HG02973 (cell line): ENCODE results near the gene CD69.
"Not testable (repeated sequence)": the region's sequence is repeated elsewhere in the genome, so short reads cannot be mapped to it uniquely, and the experiment has no call there.

Source experiments
- ATAC-seq: cut with Tn5 transposase; IDR thresholded peaks from one replicate; pipeline ENCODE4 v1.9.1; 2021; ENCODE audit warnings: moderate library complexity; ENCODE audit not compliant: unreplicated experiment

Gene CD69

DNA sequence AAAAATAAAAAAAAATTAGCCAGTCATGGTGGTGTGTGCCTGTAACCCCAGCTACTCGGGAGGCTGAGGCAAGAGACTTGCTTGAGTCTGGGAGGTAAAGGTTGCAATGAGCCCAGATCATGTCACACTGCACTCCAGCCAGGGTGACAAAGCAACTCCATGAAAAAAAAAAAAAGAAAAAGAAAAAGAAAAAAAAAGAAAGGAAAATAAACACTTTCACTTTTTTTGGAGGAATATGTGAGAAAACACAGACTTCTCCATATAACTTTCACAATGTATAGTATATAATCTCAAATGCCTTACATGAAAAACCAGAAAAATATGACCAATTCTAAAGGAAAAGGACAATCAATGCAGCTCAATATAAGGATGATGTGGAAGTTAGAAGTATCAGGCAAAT is 36.7 kb downstream of the CD69 start:
- ATAC-seq = no peak

DNA sequence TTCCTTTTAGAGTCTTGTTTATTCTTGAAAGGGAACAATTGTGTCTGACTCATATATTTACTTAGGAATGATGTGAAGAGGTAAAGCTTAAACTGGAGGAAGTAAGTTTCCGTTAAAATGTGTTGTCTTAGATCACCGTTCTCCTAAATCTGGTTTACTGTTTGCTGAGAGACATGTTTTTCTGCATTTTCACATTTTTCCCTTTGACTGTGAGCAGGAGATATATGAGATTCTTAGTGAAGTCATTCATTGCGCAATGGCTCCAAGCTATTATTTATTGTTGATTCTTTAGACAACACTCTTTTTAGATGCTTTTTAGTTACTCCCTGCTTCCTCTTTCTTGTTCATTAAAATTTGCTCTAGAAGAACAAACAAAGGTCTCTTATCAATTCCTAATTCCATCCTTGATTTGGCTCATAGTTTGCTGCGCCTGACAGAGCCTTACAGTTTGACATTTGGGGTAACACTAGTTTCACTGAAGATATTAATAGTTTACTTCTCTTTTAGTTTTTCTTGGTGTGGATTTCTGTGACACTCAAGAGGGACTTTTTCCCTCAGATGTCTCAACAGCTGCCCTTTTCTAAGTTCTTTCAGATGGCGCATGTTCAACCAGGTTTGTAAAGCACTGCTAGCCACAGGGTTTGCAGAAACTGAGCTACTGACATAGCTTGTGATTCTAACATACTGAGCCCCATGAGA is 39.2 kb downstream of the CD69 start:
- ATAC-seq = no peak

DNA sequence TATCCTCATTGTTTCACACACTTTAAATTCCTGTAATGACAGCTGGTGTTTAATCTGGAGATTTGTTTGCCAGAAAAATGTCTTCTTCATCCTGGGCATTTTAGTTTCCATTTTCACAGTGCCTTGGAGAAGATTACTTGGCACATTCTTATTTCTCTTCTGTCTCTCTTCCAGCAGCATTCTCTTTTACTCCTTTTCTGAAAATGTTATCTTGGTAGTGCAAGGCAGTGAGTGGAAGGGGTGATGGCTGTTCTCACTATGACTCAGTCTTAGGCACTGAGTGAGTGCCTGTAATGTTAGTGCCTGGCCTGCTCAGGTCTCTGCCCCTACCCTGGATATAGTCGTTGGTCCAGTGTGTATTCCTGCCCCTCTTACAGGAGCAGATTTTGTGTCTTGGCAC is 40.9 kb downstream of the CD69 start:
- no peak for ATAC-seq

DNA sequence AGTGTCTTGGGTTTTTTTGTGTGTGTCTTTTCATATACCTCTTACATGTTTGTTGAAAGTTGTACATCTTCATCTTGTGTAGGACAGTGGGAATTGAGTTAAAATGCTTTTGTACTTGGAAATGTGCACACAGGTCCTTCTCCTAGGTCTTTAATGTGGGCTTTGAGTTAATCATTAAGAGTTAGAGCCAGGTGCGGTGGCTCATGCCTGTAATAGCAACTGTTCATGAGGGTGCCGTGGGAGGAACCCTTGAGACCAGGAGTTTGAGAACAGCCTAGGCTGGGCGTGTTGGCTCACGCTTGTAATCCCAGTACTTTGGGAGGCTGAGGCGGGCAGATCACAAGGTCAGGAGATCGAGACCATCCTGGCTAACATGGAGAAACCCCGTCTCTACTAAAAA is 41.7 kb downstream of the CD69 start:
- no peak for ATAC-seq

DNA sequence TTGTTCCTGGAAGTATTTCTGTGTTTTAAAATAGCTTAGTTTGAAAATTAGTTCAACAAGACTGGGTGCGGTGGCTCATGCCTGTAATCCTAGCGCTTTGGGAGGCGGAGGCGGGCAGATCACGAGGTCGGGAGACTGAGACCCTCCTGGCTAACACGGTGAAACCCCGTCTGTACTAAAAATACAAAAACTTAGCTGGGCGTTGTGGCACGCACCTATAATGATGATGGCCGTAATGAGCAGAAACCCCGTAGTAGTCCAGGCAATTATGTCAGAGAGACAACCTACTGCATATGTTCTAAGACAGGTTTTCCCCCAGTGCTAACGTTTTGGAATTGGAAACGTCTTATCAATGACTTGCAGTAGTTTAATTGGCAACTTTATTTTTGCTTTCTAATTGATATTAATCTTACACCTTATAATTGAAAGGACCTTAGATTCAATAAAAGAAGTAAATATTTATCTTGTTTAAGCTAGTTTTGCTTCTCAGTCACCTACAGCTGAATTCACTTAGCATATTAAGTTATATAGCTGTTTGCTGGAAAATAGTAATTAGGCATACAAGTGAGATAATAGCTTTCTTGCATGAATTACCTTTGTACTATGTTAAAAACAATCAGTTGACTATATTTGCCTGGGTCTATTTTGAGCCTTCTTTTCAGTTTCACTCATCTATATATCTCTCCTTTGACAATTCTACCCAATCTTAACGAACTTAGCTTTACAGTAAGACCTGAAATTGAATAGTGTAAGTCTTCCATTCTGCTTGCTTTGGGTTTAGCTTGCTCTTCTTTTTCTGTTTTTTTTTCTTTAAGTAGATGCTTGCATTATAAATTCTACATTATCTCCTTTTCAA is 43.4 kb downstream of the CD69 start:
- ATAC-seq = no peak

DNA sequence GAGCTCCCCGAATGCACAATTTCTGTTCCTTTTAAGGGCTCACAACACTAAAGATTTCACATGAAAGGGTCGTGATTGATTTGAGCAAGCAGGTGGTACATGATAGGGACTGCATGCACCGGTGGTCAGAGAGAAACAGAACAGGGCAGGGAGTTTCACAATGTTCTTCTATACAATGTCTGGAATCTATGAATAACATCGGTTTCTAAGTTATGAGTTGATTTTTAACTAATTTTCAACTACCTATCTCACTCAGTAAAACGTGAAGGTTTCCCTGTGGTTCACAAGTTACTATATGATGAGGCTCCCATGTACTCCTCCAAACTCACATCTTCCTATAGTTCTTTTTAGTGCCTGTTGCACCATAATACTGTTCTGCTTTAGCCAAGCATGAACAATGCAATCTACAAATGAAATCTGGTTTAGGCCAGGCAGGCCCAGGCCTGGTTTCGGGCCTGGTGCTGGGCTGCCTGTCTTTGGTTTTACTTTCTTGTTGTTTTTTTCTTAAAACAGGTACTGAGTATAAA is 47.6 kb downstream of the CD69 start:
- ATAC-seq = peak; percentile 57

DNA sequence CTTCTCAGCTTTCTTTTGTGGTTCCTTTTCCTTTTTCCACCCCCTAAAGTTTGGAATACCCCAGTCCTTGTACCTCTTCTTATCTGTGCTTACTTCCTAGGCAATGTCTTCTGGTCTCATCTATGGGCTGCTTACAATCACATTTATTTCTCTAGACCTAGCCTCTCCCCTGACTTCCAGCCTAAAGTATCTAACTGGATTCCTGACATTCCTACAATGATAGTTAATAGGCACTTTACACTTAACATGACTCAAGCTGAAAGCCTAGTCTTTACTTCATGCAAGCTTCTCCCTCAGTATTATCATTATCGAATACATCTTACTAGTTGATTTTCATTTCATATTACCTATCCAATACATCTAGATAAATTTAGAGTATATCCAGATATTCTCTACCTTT is 49.0 kb downstream of the CD69 start:
- no peak for ATAC-seq

DNA sequence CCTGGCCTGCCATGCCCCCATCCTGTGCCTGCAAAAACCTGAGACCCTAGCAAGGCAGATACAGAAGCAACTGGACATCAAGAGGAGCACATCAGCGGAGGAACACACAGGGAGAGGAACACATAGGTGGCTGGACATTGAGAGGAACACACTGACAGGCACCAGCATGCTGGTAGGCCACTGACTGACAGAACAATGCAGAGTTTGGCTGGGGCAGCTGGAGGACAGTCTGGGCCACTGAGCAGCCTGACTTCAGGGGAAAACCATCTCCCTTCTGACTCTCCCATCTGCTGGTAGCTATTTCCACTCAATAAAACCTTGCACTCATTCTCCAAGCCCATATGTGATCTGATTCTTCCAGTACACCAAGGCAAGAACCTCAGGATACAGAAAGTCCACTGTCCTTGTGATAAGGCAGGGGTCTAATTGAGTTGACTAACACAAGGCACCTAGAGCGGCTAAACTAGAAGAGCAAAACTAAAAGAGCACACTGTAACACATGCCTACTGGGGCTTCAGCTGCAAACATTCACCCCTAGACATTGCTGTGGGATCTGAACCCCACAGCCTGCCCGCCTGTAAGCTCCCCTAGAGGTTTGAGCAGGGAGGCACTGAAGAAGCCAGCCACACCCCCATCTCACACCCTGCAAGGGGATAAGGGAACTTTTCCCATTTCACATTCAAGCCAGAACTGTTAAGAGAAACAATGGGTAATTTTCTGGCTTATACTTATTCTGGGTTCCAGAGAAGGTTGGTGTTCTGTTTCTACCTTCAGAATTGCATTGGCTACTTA is 49.9 kb downstream of the CD69 start:
- no peak for ATAC-seq

DNA sequence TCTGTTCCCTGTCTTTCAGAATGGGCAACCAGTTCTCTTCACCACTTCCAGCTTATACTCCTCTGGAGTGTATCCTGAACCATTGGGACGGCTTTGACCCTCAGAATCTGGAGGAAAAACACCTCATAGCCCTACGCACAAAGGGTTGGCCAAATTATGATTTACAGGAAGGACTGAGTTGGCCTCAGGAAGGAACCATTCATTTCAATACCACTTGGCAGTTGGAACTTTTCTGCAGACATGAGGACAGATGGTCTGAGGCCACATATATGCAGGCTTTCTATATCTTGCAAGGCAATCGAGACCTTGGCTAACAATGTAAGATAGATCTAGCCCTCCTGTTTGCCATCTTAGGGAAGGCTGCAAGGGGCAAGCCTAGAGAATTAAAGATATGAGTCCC is 51.8 kb downstream of the CD69 start:
- ATAC-seq = no peak

DNA sequence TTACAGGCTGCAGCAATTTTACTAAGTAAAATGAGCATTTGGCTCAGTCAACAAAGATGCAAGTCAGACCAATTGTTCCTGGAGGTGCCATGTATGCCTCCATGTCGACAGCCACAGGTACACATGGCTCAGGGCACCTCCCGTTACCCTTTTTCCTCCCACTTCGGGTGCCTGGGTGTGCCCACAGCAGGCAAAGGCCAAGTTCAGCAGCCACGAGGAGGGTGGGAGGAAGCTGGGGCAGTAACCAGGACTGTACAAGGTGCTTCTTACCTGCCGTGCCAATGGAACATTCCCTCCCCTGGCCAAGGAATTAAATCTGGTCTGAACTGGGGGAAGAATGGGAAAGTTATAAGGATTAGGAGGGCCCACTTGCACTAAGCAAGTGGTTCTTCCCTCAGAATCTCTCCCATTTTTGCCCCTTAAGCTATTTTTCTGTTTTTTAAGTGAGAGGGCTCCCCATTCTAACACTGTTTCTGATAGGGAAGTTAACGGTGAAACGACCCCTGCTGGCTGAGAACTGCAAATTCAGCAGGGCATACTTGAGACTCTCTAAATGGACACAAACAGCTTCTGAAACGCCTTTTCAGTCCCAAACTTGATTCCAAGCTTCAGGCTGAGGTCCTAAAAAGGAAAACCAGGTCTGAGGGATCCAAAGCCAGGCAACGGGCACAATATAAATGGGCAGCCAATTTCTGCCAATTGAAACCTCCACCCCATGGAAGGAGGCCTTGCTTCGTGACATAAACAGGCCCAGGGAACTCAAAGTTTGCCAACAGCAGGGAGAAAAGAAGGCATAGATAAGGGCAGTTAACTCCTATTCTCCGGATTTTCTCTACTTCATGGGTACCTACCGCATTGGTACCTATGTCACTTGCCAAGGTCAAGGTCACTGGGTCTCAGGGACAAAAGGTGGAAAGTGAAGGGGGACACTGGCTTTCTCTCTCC is 52.6 kb downstream of the CD69 start:
- ATAC-seq = no peak

DNA sequence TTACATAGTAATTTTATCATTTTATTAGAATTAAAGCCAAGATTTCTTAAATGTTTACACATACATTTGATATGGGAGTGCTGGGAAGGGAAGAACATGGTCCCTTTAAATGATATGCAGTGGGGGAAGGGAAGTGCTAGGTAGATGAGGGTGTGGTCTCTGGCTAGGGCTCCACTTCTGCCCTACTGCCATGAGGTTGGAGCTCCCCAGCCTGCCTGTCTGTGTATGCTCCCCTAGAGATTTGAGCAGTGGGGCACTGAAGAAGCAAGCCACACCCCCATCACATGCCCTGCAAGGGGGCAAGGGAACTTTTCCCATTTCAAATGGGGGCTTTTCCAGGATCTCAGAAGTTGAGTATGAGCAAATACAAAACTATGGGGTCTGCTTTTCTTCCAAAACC is 53.3 kb downstream of the CD69 start:
- no peak for ATAC-seq

DNA sequence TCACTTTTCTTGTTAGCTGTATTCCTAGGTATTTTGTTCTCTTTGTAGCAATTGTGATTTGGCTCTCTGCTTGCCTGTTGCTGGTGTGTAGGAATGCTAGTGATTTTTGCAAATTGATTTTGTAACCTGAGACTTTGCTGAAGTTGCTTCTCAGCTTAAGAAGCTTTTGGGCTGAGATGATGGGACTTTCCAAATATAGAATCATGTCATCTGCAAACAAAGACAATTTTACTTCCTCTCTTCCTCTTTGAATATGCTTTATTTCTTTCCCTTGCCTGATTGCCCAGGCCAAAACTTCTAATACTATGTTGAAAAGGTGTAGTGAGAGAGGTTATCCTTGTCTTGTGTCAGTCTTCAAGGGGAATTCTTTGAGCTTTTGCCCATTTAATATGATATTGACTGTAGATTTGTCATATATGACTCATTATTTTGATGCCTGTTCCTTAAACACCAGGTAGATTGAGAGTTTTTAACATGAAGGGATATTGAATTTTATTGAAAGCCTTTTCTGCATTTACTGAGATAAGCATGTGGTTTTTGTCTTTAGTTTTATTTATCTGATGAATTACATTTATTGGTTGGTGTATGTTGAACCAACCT is 54.5 kb downstream of the CD69 start:
- no peak for ATAC-seq

DNA sequence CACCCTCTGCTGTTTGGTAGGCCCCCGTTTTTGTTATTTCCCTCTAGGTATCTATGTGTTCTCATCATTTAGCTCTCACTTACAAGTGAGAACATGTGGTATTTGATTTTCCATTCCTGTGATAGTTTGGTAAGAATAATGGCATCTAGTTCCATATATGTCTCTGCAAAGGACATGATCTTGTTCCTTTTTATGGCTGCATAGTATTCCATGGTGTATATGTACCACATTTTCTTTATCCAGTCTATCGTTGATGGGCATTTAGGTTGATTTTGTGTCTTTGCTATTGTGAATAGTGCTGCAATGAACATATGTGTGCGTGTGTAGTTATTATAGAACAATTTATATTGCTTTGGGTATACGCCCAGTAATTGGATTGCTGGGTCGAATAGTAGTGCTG is 56.1 kb downstream of the CD69 start:
- ATAC-seq = not testable (repeated sequence)
